GM21619 (cell line): ENCODE results near the gene HEPACAM2.

Source experiments
- ATAC-seq: cut with Tn5 transposase; IDR thresholded peaks from one replicate; pipeline ENCODE4 v1.9.1; 2021; ENCODE audit not compliant: unreplicated experiment

HEPACAM2 gene

GRCh38 chr7:93226310-93226709, at the start of gene HEPACAM2:
Gene HEPACAM2, minus strand, starts transcription at chr7:93226469.
- ATAC-seq, result no peak

GRCh38 chr7:93265220-93265619, 39.0 kb upstream of the HEPACAM2 start:
- no peak for ATAC-seq

GRCh38 chr7:93262535-93262934, 36.3 kb upstream of the HEPACAM2 start:
- no peak for ATAC-seq

- no peak for ATAC-seq
Observed at GRCh38 chr7:93258661-93259060, 32.4 kb upstream of the HEPACAM2 start.

- no peak for ATAC-seq
Observed at GRCh38 chr7:93249491-93250148, 23.4 kb upstream of the HEPACAM2 start.

- ATAC-seq, result no peak
Observed at GRCh38 chr7:93245525-93246432, 19.5 kb upstream of the HEPACAM2 start.

- no peak for ATAC-seq
Observed at GRCh38 chr7:93242106-93242505, 15.8 kb upstream of the HEPACAM2 start.

GRCh38 chr7:93239824-93240223, 13.6 kb upstream of the HEPACAM2 start:
- ATAC-seq, result no peak

- no peak for ATAC-seq
Observed at GRCh38 chr7:93238748-93239147, 12.5 kb upstream of the HEPACAM2 start.

GRCh38 chr7:93238131-93238530, 11.9 kb upstream of the HEPACAM2 start:
- no peak for ATAC-seq

GRCh38 chr7:93235541-93235940, 9.3 kb upstream of the HEPACAM2 start:
- no peak for ATAC-seq

- ATAC-seq, result peak; percentile 7
Observed at GRCh38 chr7:93232673-93233018, 6.4 kb upstream of the HEPACAM2 start.

- ATAC-seq, result peak; percentile 99
Observed at GRCh38 chr7:93231799-93232672, 5.8 kb upstream of the HEPACAM2 start, which contains the start of gene VPS50. Gene VPS50, plus strand, starts transcription at chr7:93232366. Its CDS starts 102 bp downstream, at chr7:93232468.

- no peak for ATAC-seq
Observed at GRCh38 chr7:93231259-93231658, 5.0 kb upstream of the HEPACAM2 start.

GRCh38 chr7:93228302-93228701, 2.0 kb upstream of the HEPACAM2 start:
- ATAC-seq, result no peak

- no peak for ATAC-seq
Observed at GRCh38 chr7:93219868-93220267, 6.4 kb downstream of the HEPACAM2 start.

- no peak for ATAC-seq
Observed at GRCh38 chr7:93218997-93219827, 7.1 kb downstream of the HEPACAM2 start.

GRCh38 chr7:93212881-93213280, 13.4 kb downstream of the HEPACAM2 start:
- no peak for ATAC-seq

- ATAC-seq, result no peak
Observed at GRCh38 chr7:93211228-93211818, 14.9 kb downstream of the HEPACAM2 start.

GRCh38 chr7:93205046-93205445, 21.2 kb downstream of the HEPACAM2 start:
- ATAC-seq, result no peak
